HUES6 (cell line): ENCODE data around the gene SNTG2.

Source experiments
- H3K27ac ChIP-seq: 2 replicates; pipeline ENCODE4 v1.7.0; 2013; ENCODE audit warnings: low read depth, mild to moderate bottlenecking, low read length, inconsistent platforms
- H3K27me3 ChIP-seq: 2 replicates; pipeline ENCODE4 v1.6.1; 2013; ENCODE audit warnings: low read length; ENCODE audit not compliant: control insufficient read depth, insufficient read depth
- H3K36me3 ChIP-seq: 2 replicates; pipeline ENCODE4 v1.6.1; 2013; ENCODE audit warnings: low read length; ENCODE audit not compliant: control insufficient read depth, insufficient read depth
- H3K4me1 ChIP-seq: 2 replicates; pipeline ENCODE4 v1.6.1; 2013; ENCODE audit warnings: low read length; ENCODE audit not compliant: control insufficient read depth, insufficient read depth
- H3K4me3 ChIP-seq: 2 replicates; pipeline ENCODE4 v1.5.1; 2013; ENCODE audit warnings: low read depth, low read length
- H3K9ac ChIP-seq: one replicate; pipeline ENCODE4 v1.6.1; 2013; ENCODE audit warnings: mild to moderate bottlenecking, low read length
- H3K9me3 ChIP-seq: 2 replicates; pipeline ENCODE4 v1.6.1; 2013; ENCODE audit warnings: low read depth, low read length; ENCODE audit not compliant: control insufficient read depth, insufficient read depth

SNTG2 gene

GRCh38 chr2:915979-916378 lies 34.7 kb upstream of the SNTG2 start:
- no peaks in the 10 kb centered on the region for H3K4me1 ChIP-seq
- H3K4me3 ChIP-seq: no peak overlapping the region
- no peaks in the 10 kb centered on the region for H3K36me3 ChIP-seq
- H3K9ac ChIP-seq: no peak overlapping the region
- peaks cover under 1% of the 10 kb centered on the region; the same call in 1 of the 2 replicates for H3K27me3 ChIP-seq
- no peak overlapping the region for H3K27ac ChIP-seq
- no peaks in the 10 kb centered on the region for H3K9me3 ChIP-seq

DNA sequence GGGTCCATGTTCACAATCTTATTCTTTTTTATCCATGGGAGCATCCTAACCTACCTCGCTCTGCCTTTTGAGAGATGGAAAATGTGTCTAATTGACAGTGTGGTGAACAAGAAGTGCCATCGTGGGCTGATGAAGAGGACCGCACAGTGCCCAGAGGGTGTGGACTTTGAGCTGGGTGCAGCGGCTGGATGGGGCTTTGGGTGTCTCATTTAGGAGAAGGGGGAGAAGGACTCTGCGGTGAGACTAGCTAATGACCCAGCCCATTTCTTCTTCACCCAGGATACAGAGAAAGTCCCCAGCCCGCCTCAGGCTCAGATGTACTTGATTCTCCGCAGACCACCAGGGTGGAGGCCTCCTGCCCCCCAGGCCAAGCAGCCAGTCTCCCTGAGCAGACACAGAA lies 33.7 kb upstream of the SNTG2 start:
- Histone ChIP-seq H3K4me3 (no peak overlapping the region), H3K36me3 (no peaks in the 10 kb centered on the region), H3K27ac (no peak overlapping the region), H3K9ac (no peak overlapping the region), H3K27me3 (no peaks in the 10 kb centered on the region), H3K9me3 (no peaks in the 10 kb centered on the region), H3K4me1 (no peaks in the 10 kb centered on the region)

- Histone ChIP-seq H3K36me3 (no peaks in the 10 kb centered on the region), H3K27me3 (peaks cover 3% of the 10 kb centered on the region; the same call in 1 of the 2 replicates), H3K4me1 (peaks cover 10% of the 10 kb centered on the region), H3K9ac (no peak overlapping the region), H3K9me3 (no peaks in the 10 kb centered on the region), H3K27ac (no peak overlapping the region), H3K4me3 (no peak overlapping the region)
Measured at GRCh38 chr2:919672-920071, 31.0 kb upstream of the SNTG2 start.

GRCh38 chr2:920573-920972 lies 30.1 kb upstream of the SNTG2 start:
- H3K9me3 ChIP-seq: no peaks in the 10 kb centered on the region
- no peak overlapping the region for H3K27ac ChIP-seq
- H3K27me3 ChIP-seq: peaks cover 3% of the 10 kb centered on the region; the same call in 1 of the 2 replicates
- peaks cover 19% of the 10 kb centered on the region for H3K4me1 ChIP-seq
- no peaks in the 10 kb centered on the region for H3K36me3 ChIP-seq
- no peak overlapping the region for H3K4me3 ChIP-seq
- H3K9ac ChIP-seq: no peak overlapping the region

DNA sequence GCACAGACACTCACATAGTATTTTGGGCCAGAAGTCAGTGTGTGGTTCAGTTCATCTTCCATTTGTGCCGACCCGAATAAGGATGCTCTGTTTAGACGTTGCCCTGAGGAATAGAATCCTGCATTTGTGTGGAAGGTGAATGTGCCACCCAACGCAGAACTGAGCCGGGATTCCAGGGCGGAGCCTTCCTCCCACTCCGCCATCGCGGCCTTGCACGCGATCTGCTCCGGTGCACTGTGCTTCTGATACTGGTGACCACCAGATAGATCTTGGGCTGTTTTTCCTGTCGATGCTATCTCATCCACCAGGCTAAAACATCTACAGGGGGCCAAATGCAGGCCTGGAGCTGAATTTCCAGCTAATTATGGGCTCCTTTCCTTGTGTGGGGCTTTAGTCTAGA lies 29.6 kb upstream of the SNTG2 start:
- Histone ChIP-seq H3K4me3 (no peak overlapping the region), H3K4me1 (peaks cover 23% of the 10 kb centered on the region), H3K9ac (no peak overlapping the region), H3K9me3 (no peaks in the 10 kb centered on the region), H3K27me3 (peaks cover 3% of the 10 kb centered on the region; the same call in 1 of the 2 replicates), H3K27ac (no peak overlapping the region), H3K36me3 (no peaks in the 10 kb centered on the region)

GRCh38 chr2:922185-922584 lies 28.5 kb upstream of the SNTG2 start:
- H3K27me3 ChIP-seq: peaks cover 3% of the 10 kb centered on the region; the same call in 1 of the 2 replicates

DNA sequence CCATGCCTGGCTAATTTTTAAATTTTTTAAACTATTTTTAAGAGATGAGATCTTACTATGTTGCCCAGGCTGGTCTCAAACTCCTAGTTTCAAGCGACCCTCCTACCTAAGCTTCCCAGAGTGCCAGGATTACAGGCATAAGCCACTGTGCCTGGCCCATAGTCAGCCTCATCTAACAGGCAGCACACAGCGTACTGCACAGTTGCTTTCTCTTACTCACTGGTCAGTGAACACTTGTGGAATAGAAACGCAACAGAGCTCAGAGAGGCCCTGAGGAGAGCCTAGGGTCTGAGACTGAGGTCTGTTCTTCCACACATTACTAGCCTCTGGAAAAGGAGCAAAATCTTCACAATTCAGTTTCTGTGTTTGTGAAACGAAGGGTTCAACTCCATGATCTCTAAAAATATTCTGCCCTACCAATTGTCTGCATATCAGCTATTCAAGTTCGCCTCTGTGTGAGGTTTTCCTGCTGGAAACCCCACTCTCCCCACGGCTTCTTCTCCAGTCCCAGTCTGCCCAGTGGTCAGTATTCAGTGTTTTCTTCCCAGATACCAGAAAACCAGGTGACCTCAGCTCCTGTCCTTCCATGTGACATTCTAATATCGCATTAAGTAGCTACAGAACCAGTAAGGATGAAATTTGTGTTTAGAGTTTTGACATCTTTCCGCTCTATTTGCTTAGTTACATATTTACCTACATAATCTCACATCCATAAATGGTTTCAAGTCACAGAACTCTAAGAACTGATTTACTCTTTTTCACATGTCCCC lies 26.6 kb upstream of the SNTG2 start:
- H3K4me1 ChIP-seq: peaks cover 27% of the 10 kb centered on the region
- H3K9me3 ChIP-seq: 0 out of 2 replicates have a peak, but pooled peaks cover 2% of the 10 kb centered on the region
- H3K9ac ChIP-seq: no peak overlapping the region
- H3K27me3 ChIP-seq: peaks cover 3% of the 10 kb centered on the region; the same call in 1 of the 2 replicates
- no peak overlapping the region for H3K4me3 ChIP-seq
- no peaks in the 10 kb centered on the region for H3K36me3 ChIP-seq
- H3K27ac ChIP-seq: 0 out of 2 replicates have a peak overlapping the region, but pooled peaks have one; percentile 56

More at GRCh38 chr2:922185-922584, 28.5 kb upstream of the SNTG2 start:
- Histone ChIP-seq H3K27ac (no peak overlapping the region), H3K4me1 (peaks cover 27% of the 10 kb centered on the region), H3K9me3 (no peaks in the 10 kb centered on the region), H3K9ac (no peak overlapping the region), H3K4me3 (no peak overlapping the region), H3K36me3 (no peaks in the 10 kb centered on the region)

DNA sequence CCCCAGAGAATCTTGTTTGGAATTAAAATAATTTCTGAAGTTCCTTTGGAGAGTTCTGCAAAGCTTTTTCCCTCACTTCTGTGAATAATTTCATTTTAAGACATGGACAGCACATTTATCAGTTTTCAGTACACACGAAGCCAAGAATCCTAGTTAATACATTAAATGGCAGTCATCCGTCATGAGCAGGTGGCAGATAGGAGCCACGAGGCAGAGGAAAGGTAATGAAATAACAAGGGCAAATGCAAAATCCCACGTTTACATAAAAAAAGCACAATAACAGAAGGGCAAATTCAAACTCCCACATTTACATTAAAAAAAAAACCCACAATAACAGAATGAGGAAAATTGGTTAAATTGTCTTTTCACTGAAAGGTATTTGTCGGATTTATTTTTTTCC lies 25.9 kb upstream of the SNTG2 start:
- Histone ChIP-seq H3K27me3 (peaks cover 3% of the 10 kb centered on the region; the same call in 1 of the 2 replicates), H3K36me3 (no peaks in the 10 kb centered on the region), H3K27ac (0 out of 2 replicates have a peak overlapping the region, but pooled peaks have one; percentile 56), H3K4me3 (no peak overlapping the region), H3K9ac (no peak overlapping the region), H3K4me1 (peaks cover 27% of the 10 kb centered on the region), H3K9me3 (0 out of 2 replicates have a peak, but pooled peaks cover 2% of the 10 kb centered on the region)

- Histone ChIP-seq H3K27me3 (peaks cover 7% of the 10 kb centered on the region; the same call in 1 of the 2 replicates), H3K9me3 (0 out of 2 replicates have a peak, but pooled peaks cover 2% of the 10 kb centered on the region), H3K36me3 (no peaks in the 10 kb centered on the region), H3K9ac (no peak overlapping the region), H3K4me1 (peaks cover 27% of the 10 kb centered on the region), H3K4me3 (no peak overlapping the region), H3K27ac (no peak overlapping the region)
Measured at GRCh38 chr2:925309-925708, 25.3 kb upstream of the SNTG2 start.

GRCh38 chr2:925711-926110 lies 24.9 kb upstream of the SNTG2 start:
- H3K36me3 ChIP-seq: no peaks in the 10 kb centered on the region
- peaks cover 27% of the 10 kb centered on the region for H3K4me1 ChIP-seq
- H3K27me3 ChIP-seq: peaks cover 7% of the 10 kb centered on the region; the same call in 1 of the 2 replicates
- no peak overlapping the region for H3K9ac ChIP-seq
- H3K27ac ChIP-seq: no peak overlapping the region
- H3K9me3 ChIP-seq: 0 out of 2 replicates have a peak, but pooled peaks cover 2% of the 10 kb centered on the region
- H3K4me3 ChIP-seq: no peak overlapping the region

- no peaks in the 10 kb centered on the region for H3K36me3 ChIP-seq
- no peak overlapping the region for H3K9ac ChIP-seq
- H3K27ac ChIP-seq: no peak overlapping the region
- peaks cover 27% of the 10 kb centered on the region for H3K4me1 ChIP-seq
- H3K27me3 ChIP-seq: peaks cover 7% of the 10 kb centered on the region; the same call in 1 of the 2 replicates
- no peak overlapping the region for H3K4me3 ChIP-seq
- H3K9me3 ChIP-seq: 0 out of 2 replicates have a peak, but pooled peaks cover 2% of the 10 kb centered on the region
Measured at GRCh38 chr2:926259-926793, 24.3 kb upstream of the SNTG2 start.
